Head of caudate nucleus (tissue), 42 donors: ENCODE measurements around the gene SLC48A1.

Experiments used
- DNase-seq, 42 donors: peaks; one replicate each; pipeline versions ENCODE4 v3.0.0 to v3.0.0-alpha.2; 2020 to 2021; ENCODE audit warnings: mixed read lengths in 7 of 42
- intact Hi-C: fragments of 100-400 bp; cut with DNase I; formaldehyde crosslinking; loops from one replicate; pipeline ENCODE4 v1.15.0; 2022

SLC48A1 gene

DNA sequence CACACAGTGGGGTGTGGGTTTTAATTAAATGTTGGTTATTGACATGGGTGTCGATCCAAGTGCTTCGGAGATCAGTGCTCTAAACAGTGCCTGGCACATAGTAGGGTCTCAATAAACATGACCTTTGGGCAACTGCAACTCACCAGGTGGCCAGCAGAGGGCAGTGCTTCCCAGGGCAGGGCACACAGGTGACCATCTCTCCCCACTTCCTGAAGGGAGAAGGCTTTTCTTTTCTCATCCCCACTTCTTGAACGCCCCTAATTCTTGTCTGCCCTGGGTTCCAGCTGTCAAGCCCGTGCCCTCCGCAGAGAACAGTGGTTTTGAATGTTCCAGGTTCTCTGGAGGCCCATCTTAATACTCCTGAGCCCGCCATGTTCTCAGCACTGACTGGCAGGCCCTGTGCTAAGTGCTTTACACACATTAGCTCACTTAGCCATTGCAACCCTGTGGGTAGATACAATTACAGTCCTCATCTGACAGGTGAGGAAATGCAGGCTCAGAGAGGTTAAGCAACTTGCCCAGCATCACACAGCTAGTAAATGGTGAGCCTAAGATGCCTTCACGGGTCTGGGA is 30.7 kb upstream of the SLC48A1 start:
- DNase-seq: peak in 27 of 42 donors; percentile 35 to 81 (median 53)
- intact Hi-C loops: no loop called here

DNA sequence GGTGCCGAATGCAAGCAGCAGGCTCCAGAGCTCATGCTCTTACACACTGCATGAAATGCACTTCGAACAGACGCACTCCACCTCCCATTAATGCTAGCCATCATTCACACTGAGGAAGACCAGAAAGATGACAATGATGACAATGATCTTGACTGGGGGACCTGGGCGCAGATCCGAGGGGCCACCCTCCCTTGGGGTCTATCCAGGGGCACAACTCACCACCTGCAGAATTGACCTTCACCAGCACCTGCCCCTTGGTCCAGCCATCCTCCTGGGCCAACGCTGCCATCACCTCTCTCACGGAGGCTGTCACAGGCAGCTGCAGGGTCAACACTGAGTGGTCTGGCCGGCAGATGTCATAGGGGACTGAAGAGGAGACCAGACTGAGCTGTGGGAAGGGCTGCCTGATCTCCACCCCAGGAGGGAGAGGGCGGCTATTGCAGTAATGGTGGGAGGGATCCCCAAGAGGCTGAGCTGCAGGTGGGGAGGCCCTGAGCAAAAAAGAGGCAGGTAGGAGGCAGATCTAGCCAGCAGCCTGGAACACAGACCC is 29.7 kb upstream of the SLC48A1 start:
- intact Hi-C loops: no loop called here

DNA sequence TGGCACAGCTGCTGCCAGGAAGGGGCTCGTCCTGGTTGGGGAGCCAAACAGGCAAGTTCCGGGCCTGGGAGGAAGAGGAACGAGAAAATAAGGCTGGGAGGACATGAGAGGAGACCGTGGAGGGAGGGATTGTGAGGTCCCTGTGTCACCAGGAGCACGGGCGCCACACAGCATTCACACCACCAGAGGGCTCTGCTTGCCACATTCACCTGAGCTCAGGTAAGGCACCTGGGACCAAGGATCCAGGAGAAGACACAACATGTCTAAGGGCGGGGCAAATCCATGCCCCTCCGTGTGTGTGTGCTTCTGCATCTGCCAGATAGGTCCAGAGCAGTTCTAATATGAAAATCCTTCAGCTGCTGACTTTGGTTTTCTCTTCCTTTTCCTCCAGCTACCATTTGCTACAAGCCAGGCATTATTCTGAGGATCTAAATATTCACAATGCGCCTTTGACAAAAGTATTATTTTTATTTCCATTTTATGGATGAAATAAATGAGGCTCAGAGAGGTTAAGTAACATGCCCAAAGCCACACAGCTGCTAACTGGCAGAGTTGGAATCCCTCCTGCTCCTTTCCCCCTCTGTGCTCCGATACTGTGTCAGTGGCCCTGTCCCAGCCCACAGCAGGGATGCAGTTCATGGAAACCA is 28.9 kb upstream of the SLC48A1 start:
- DNase-seq: peak in 22 of 42 donors; percentile 27 to 69 (median 50)

More for the DNA sequence above, 29.7 kb upstream of the SLC48A1 start:
- no peak for DNase-seq

DNA sequence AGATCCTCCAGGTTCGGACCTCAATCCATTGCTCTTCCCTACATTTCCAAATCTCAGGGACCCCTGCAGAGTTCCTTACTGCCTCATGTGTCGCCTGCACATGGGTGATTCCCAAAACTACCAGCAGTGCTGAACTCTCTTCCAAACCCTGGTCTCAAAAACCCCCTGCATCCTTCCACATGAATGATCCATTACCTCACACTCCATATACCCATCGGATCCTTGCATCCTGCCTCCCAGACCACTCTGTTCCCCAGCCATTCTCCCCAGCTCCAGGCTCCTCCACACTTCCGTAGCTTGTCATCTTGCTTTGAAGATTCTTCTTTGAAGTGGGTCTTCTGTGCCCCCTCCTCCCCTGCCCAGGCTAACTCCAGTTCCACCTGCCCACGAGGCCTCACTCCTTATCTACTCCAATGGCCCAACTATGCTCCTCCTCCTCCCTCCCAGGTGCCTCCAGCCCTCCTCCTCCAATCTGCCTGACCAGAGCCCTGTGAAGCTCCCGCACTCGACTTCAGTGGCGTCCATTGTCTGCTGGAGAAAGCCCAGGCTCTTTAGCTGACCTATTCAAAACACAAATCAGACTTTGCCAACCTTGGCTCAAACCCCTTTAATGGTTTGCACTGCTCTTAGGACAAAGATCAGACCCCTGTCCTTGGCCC is 28.1 kb upstream of the SLC48A1 start:
- intact Hi-C loops: no loop called here
- no peak for DNase-seq

More for the DNA sequence above, 28.9 kb upstream of the SLC48A1 start:
- intact Hi-C loops: no loop called here

DNA sequence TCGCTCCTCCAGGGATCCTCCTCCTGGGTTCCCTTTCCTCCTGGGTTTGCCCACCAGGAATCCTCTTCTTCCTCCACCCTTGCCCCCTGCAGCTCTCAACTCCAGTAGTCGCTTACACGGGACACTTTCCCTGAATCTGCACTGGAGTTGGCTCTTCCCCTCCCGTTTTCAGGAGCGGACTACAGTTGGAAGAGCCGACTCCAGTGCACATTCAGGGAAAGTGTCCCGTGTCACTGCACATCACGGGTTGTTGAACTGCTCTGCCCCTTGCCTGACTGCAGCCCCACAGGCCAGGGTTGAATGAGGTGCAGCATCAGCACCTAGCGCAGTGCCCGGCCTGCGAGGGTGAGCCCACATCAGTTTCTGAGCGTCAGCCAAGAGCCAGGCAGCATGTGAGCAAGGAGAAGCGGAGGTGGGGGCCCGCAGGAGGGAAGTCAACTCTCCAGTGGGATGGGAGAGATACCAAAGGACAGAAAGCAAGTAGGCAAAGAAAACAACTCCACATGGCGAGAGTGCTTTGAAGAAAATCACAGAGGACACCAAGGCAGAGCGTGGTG is 27.5 kb upstream of the SLC48A1 start:
- no peak for DNase-seq

DNA sequence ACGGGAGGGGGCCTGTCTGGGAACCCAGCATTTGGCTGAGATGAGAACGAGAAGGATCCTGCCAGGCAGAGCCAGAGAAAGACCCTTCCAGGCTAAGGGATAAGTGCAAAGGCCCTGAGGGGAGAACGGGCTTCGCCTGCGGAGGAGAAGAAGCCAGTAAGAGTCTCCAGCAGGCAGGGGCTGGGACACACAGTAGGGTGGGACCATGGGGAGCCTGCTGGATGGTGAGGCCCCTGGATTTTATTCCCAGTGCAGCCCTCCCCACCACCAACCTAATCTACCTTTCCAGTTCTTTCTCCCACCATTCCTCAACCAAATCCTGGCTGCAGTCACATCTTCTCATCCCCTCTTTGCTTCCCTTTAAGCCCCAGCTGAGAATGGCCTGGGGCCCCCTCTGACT is 27.0 kb upstream of the SLC48A1 start:
- intact Hi-C loops: no loop called here
- no peak for DNase-seq

More for the DNA sequence above, 27.5 kb upstream of the SLC48A1 start:
- intact Hi-C loops: no loop called here

DNA sequence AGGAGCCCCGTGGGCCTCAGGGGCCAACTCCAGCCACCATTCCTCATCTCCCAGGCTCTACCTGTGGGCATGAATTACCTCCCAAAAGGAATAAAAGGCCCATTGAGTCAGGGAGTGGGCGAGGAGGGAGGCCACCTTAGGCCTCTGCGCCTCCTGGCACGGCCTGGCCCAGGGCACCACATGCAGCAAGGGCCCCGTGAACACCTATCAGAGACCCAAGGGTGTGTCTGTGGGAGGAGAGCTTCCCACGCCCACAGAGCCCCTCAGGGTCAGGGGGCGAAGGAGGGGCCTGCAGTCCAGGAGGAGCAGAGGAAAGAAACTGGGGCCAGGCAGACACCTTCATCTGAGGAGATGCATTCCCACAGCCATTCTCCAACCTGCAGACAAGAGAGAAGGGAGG is 26.5 kb upstream of the SLC48A1 start:
- intact Hi-C loops: no loop called here
- DNase-seq: no peak

DNA sequence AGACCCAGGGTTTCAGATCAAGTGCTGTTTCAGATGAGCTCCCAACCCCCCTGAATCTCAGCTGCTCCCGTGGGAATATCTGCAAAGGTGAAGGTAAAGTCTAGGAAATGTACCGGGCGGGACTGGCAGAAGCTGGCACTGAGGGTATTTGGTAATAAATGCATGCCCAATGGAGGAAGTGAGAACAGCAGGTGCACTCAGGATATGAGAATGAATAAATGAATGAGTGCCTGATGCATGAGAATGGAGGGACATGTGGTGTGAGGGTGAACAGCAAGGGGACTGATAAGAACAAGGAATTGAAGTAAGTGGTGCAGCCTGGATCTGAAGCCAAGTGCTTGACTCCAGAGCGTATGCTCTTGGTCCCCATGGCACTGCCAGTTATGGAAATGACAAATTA is 25.9 kb upstream of the SLC48A1 start:
- intact Hi-C loops: no loop called here
- no peak for DNase-seq

DNA sequence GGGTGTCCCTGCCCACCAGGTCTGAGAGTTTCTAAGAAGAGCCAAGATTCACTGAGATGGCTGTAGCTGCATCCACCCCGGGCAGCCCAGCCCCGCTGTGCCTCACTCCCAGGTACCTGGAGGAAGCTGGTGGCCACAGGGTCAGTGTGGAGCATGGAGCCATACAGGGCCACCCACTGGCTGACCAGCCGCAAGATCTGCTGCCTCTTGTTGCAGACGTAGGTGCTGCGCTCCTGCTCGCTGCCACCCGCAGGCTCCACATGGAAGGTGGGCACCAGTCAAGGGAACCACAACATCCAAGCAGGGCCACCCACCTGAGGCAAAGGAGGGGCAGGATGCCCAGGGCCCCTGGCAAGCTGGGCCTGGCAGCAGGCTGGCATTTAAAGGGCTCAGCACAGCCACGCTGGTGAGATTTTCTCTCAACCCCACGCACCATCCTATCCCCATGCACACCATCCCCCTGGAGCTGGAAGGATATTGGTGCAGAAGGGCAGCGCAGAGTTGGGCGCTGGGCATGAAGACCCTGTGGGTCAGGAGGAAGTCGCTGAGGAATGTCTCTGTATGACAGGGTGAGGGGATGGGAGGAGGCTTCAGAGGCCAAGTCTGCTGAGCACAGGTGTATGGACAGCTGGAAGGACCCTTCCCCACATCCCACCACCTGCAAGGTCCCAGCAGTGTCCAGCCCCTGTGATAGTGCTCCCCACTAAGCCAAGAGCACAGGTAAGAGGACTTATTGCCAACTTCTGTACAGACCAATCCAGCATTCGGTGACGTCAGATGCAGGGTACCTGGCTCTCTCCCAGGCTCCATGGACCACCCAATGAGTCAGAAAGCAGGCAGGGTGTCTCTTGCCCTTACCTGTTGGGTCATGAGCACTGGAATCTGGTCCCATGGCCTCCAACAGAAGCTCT is 25.2 kb upstream of the SLC48A1 start:
- DNase-seq: no peak
- intact Hi-C loops: no loop called here

DNA sequence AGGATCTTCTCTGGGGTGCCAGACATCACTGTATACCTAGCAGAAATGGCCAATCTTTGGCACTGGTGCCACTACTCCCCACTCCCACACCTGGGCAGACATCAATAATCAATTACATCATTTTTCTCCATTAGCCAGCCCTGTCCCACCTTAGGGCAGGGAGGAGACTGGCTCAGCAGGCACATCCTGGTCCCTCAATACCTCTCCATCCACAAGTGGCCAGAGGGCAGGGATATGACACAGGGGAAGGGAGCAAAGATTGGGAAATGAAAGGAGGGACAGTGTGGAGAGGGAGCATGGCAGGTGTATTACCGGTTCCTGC is 24.6 kb upstream of the SLC48A1 start:
- no peak for DNase-seq
- intact Hi-C loops: no loop called here

DNA sequence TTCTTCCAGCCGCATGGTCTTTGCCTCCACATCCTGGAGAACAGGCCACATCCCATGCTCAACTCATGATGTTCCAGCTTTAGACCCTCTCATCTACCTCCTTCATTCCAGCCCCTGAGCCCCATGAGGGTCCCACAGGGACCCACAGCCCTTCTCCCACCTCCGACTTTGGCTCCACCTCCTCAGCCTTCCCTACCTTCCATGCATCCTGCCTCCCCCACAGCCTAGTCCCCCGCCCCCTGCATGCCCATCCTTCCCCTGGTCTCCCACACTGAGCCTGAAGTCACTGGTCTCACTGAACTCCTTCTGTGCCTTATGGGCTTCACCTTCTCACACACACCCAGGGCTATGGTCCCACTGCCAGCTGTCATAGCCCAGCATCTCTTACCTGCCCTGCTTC is 24.1 kb upstream of the SLC48A1 start:
- intact Hi-C loops: no loop called here
- DNase-seq: no peak

DNA sequence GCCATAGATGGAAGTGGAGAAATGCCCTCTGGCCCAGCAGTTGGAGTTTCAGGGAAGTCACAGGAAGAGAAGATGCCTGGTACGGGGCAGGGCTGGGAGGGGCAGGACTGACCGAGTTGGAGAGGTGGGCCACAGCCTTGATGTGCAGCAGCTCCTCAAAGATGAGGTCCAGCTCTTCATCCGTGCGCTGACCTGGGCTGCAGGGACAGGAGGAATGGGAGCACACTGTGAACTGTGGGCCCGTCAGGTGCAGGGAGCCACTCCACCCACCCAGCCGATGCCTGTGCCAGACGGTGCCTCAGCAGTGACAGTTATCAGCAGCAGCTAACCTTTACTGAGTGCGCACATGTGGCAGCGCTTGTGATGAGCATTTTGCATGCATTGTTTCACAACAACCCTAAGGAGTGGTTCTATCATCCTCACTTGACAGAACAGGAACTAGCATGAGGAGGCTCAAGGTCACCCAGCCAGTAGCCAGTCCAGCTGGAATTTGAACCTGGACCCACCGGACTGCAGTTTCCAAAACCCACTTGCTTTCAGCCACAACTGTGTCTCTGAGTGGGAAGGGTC is 22.7 kb upstream of the SLC48A1 start:
- DNase-seq: no peak
- intact Hi-C loops: no loop called here

DNA sequence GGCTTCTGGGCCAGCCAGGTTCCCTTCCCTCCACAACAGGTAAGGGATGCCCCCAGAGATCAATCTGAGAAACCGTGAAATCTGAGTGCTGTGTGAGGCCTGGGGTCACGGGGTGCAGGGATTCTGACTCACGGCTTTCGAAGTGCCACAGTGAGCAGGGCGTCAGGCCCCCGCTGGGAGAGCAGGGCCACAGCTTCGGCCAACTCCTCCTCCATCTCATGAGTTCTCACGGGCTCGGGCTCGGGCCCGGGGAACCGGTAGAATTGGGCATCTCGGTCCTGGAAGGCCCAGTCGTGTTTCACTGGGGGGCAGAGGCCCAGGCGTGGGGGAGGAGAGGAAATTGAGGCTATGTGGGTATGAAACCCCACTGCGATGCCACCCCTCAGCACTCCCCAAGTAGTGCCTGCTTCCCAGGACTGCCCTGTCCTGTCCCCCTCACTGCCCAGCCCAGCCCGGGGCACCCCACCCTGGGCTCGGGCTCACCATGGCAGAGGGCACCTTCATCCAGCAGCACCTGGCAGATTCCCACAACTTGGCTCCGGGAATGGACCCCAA is 22.0 kb upstream of the SLC48A1 start:
- intact Hi-C loops: no loop called here
- no peak for DNase-seq

DNA sequence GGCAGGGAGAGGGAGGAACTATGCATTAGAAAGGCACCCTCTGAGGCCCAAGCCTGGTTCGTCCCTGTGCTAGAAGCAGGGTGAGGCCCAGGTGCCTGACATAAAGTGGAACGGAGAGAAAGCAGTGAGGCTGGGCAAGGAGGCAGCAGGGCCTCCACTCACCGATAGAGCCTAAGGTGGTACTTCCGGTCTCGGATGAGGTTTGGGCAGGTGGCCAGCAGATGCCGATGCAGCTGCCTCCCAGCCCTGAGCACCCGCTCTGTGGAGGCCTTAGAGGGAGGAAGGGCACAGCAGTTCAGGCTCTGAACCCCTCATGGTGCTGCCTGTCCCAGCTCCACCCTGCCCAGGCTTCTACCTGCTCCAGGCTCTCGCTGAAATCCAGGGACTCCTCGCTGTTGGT is 21.5 kb upstream of the SLC48A1 start:
- DNase-seq: no peak
- intact Hi-C loops: no loop called here

DNA sequence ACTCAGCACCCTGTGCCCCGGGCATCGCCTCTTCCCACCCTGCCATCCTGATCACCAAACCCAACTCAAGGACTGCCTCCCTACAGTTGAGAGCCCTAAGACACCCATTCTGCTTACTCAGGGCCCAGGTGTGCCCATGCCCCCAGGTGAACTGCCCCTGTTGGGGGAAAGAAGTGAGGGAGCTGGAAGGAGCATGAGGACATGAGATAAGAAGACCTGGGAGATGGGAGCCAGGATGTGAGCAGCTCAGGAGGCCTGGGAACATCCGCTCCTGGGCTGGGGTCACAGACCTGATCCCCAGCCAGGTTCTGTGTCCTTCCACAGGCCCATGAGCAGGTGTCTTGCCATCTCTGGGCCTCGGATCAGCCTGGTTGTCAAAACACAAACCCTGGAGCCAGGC is 20.9 kb upstream of the SLC48A1 start:
- no peak for DNase-seq
- intact Hi-C loops: no loop called here

DNA sequence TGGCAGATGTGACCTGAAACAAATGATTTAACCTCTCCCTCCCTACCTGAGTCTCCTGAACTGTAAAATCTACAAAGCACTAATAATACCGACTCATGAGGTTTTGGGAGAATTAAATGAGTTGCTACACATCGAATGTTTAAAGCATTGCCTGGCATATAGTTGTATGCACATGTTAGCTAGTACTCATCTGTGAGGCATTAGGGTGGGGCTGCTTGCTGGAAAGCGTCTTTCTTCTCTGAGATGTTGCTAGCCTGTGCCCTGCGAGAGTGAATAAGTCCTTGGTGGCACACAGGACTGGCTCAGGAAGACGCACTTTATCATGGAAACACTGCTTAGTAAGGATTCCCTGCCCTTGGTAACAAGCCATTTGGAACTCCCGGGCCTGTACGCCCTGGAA is 20.5 kb upstream of the SLC48A1 start:
- DNase-seq: no peak
- intact Hi-C loops: no loop called here

DNA sequence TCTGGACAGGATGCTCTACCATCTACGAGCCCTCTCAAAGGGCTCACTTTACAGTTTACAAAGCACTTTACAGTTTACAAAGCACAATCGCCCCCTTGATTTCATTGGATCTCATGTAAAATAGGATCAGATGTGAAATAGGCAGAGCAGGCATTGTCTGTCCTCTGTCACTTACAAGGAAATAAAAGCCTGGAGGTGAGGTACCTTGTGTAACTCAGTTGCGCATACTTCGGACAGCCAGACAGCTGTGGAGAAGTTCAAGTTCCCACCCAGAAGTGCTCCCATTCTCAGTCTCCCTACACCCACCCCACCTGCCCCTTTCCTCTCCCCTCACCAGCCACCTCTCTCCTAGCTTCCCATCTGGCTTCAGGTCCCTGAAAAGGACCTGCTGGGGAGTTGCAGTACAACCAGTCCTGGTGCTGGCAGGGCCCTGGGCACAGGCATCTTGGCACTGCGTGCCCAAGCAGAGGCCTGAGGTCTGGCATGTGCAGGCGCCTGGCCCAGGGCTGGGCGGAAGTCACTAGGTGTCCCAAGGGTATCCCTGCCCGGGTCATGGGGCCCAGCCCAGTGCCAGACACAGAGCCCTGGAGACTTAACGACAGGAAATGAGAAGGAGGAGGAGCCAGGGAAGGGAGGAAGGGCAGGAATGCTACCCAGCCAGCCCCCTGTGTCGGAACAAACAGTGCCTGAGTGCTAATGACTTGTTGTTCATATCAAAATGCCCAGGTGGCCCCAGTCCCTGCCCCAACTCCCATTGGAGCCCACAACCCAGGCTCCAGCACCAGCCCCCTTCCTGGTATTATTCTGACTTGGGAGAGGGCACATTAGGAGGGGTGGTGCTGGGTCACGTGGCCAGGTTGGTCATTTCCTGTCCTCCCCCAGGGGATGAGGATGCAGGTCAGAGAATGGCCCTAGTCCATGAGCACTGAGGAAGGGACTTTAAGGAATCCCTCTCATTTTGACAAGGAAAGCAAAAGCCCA is 19.7 kb upstream of the SLC48A1 start:
- DNase-seq: peak in 15 of 42 donors; percentile 34 to 67 (median 56)
- intact Hi-C loops: no loop called here
